HEK293T (cell line): ENCODE results near the gene FAM156B.
"Not testable (repeated sequence)": the region's sequence is repeated elsewhere in the genome, so short reads cannot be mapped to it uniquely, and the experiment has no call there.

Source experiments
- FOXK2 ChIP-seq: fragments of 450-650 bp; IDR thresholded peaks from 2 replicates; pipeline ENCODE4 v1.6.1; 2016; ENCODE audit warnings: mild to moderate bottlenecking
- HDGF ChIP-seq: fragments of 450-650 bp; IDR thresholded peaks from 2 replicates; pipeline ENCODE4 v1.6.1; 2017; ENCODE audit warnings: antibody characterized with exemption, borderline replicate concordance
- L3MBTL2 ChIP-seq: fragments of 450-650 bp; conservative IDR thresholded peaks from 2 replicates; pipeline ENCODE4 v1.6.1; 2016; ENCODE audit warnings: mild to moderate bottlenecking
- NFRKB ChIP-seq: fragments of 450-650 bp; IDR thresholded peaks from 2 replicates; pipeline ENCODE4 v1.6.1; 2016; ENCODE audit warnings: mild to moderate bottlenecking, moderate library complexity
- SP1 ChIP-seq: fragments of 450-650 bp; IDR thresholded peaks from 2 replicates; pipeline ENCODE4 v1.6.1; 2017
- SUZ12 ChIP-seq: fragments of 450-650 bp; IDR thresholded peaks from 2 replicates; pipeline ENCODE4 v1.6.1; 2016; ENCODE audit warnings: mild to moderate bottlenecking
- TARDBP ChIP-seq: fragments of 450-650 bp; IDR thresholded peaks from 2 replicates; pipeline ENCODE4 v1.6.1; 2016

DNA sequence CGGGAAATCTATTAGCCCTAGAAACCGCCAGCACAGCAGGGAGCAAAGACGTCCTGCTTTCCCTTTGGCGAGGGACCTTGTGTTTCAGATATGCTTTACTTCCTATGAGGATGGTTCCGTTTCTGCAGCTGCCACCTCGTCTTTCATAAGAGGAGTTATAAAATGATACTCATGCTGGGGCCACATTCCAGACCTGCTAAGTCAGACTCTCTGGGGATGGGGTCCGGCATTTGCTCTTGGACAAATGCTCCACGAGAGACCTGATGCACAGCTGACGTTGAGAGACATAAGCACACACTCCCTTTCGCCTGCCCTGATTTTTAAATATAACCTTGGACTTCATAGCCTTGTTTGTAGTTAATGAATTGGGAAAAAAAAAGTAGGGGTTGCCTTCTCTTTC, 44.6 kb downstream of the FAM156B start:
- TF ChIP-seq NFRKB, L3MBTL2, FOXK2, TARDBP, HDGF, SUZ12, SP1: not testable (repeated sequence)
